HG02981 (cell line): ENCODE results near the gene CACFD1.

Experiments
- ATAC-seq: cut with Tn5 transposase; IDR thresholded peaks from one replicate; pipeline ENCODE4 v1.9.1; 2021; ENCODE audit warnings: mild to moderate bottlenecking, moderate library complexity; ENCODE audit not compliant: unreplicated experiment

Gene CACFD1

GRCh38 chr9:133478851-133479711 lies 19.3 kb downstream of the CACFD1 start, which contains the start of gene SLC2A6:
Gene SLC2A6, minus strand, starts transcription at chr9:133479099. Its CDS starts 40 bp downstream, at chr9:133479059.
- peak; percentile 89 for ATAC-seq

- no peak for ATAC-seq
Measured at GRCh38 chr9:133483611-133484010, 23.8 kb downstream of the CACFD1 start.

- no peak for ATAC-seq
Measured at GRCh38 chr9:133484671-133485437, 25.1 kb downstream of the CACFD1 start.

GRCh38 chr9:133485531-133486260 lies 25.9 kb downstream of the CACFD1 start:
- peak; percentile 26 for ATAC-seq

GRCh38 chr9:133487331-133487725 lies 27.6 kb downstream of the CACFD1 start:
- ATAC-seq: no peak

- ATAC-seq: no peak
Measured at GRCh38 chr9:133488686-133489252, 29.0 kb downstream of the CACFD1 start.

GRCh38 chr9:133489253-133490190 lies 29.7 kb downstream of the CACFD1 start:
- no peak for ATAC-seq

GRCh38 chr9:133490201-133490681 lies 30.5 kb downstream of the CACFD1 start:
- ATAC-seq: no peak

- ATAC-seq: no peak
Measured at GRCh38 chr9:133490865-133491655, 31.3 kb downstream of the CACFD1 start.

- no peak for ATAC-seq
Measured at GRCh38 chr9:133491656-133491925, 31.8 kb downstream of the CACFD1 start.

GRCh38 chr9:133492061-133493021 lies 32.6 kb downstream of the CACFD1 start:
- no peak for ATAC-seq

- ATAC-seq: no peak
Measured at GRCh38 chr9:133493428-133493827, 33.6 kb downstream of the CACFD1 start.

- ATAC-seq: no peak
Measured at GRCh38 chr9:133493845-133494540, 34.2 kb downstream of the CACFD1 start.

- ATAC-seq: no peak
Measured at GRCh38 chr9:133494636-133495326, 35.0 kb downstream of the CACFD1 start.

GRCh38 chr9:133495327-133496293 lies 35.8 kb downstream of the CACFD1 start:
- no peak for ATAC-seq
